ENCODE results near the gene FBXW5. TPM values are rescaled to one million over a fixed set of nuclear protein-coding genes. Genes with fewer than 3 reads are reported as not detected.

Gene FBXW5
- total RNA-seq, 1 experiment from 2014 or later: 88.0 TPM

- no peak for ATAC-seq
- BruUV-seq (replicated peaks): no TSS peak
- Histone ChIP-seq H3K27ac (ENCODE audit: low read depth, low read length) (no peak overlapping the region), H3K79me2 (ENCODE audit: insufficient read depth, low read length) (peaks cover 71% of the 10 kb centered on the region), H3K4me2 (ENCODE audit: low read length) (no peak overlapping the region), H3K27me3 (ENCODE audit: insufficient read depth, low read length) (no peaks in the 10 kb centered on the region), H4K20me1 (ENCODE audit: insufficient read depth) (no peaks in the 10 kb centered on the region), H2AFZ (ENCODE audit: low read depth, low read length, poor library complexity, severe bottlenecking) (no peak overlapping the region), H3K9me2 (ENCODE audit: insufficient read depth) (no peaks in the 10 kb centered on the region), H3K36me3 (ENCODE audit: control insufficient read depth in 1 of 2, insufficient read depth in 2 of 2, low read length in 2 of 2) (peaks cover 14 to 27% of the 10 kb centered on the region in 2 experiments; a peak in 3 of 4 replicates), H3K4me1 (ENCODE audit: control insufficient read depth in 1 of 2, insufficient read depth in 2 of 2, low read length in 2 of 2) (peaks cover 2 to 9% of the 10 kb centered on the region in 2 experiments; a peak in 3 of 4 replicates), H3K4me3 (replicated peaks in 1 of 2; ENCODE audit: low read depth in 1 of 2, low read length in 2 of 2) (no peak overlapping the region), H3K9me3 (ENCODE audit: control insufficient read depth in 1 of 2, insufficient read depth in 1 of 2, low read depth in 1 of 2, low read length in 2 of 2) (no peaks in the 10 kb centered on the region), H3K9ac (ENCODE audit: low read length) (no peak overlapping the region)
- no peak for TF ChIP-seq POLR2A (IDR thresholded peaks at IDR 0.05; ENCODE audit: borderline replicate concordance, extremely low read depth, insufficient read depth, insufficient read length)
- TF ChIP-seq EZH2phosphoT487 (IDR thresholded peaks at IDR 0.05; ENCODE audit: borderline replicate concordance): no peak
- no peak for TF ChIP-seq RAD21 (IDR thresholded peaks at IDR 0.05; ENCODE audit: low read depth)
- TF ChIP-seq ZFX (IDR thresholded peaks at IDR 0.05): no peak
- TF ChIP-seq REST (IDR thresholded peaks at IDR 0.05; ENCODE audit: low read depth): no peak
- TF ChIP-seq JUND (IDR thresholded peaks at IDR 0.05): no peak
- intact Hi-C loops (cut with micrococcal nuclease): no loop called here
- no peak for DNase-seq (ENCODE audit: low read depth, low spot score)
- ChIA-PET RAD21 (ENCODE audit: low non-redundant PET in 1 of 2, low total read pairs in 2 of 2, uncharacterized antibody in 2 of 2, unreplicated experiment in 2 of 2) (no interaction called here), POLR2A (no interaction called here), CTCF (no interaction called here)
These were observed 48.5 kb downstream of the FBXW5 start for GRCh38 chr9:136896027-136896426.

GRCh38 chr9:136890661-136891060 is 53.9 kb downstream of the FBXW5 start:
- no peak for TF ChIP-seq SIN3A (IDR thresholded peaks at IDR 0.05; ENCODE audit: low read depth)
- TF ChIP-seq POLR2A (IDR thresholded peaks at IDR 0.05; ENCODE audit: borderline replicate concordance, extremely low read depth, insufficient read depth, insufficient read length): no peak
- no peak for TF ChIP-seq TCF7L2 (IDR thresholded peaks at IDR 0.05; ENCODE audit: borderline replicate concordance, extremely low read depth, insufficient read depth, insufficient read length)
- no peak for TF ChIP-seq SRF (IDR thresholded peaks at IDR 0.05; ENCODE audit: low read depth)
- TF ChIP-seq ZFX (IDR thresholded peaks at IDR 0.05): no peak
- no peak for TF ChIP-seq POLR2AphosphoS5 (IDR thresholded peaks at IDR 0.05; ENCODE audit: low read depth, low read length)
- TF ChIP-seq EZH2phosphoT487 (IDR thresholded peaks at IDR 0.05; ENCODE audit: borderline replicate concordance): no peak
- TF ChIP-seq EGR1 (IDR thresholded peaks at IDR 0.05; ENCODE audit: low read depth): no peak
- TF ChIP-seq ZBTB33 (IDR thresholded peaks at IDR 0.05; ENCODE audit: extremely low read depth, insufficient replicate concordance, low read length): no peak
- TF ChIP-seq CEBPB (IDR thresholded peaks at IDR 0.05; ENCODE audit: low read depth): no peak
- TF ChIP-seq YY1 (IDR thresholded peaks at IDR 0.05; ENCODE audit: extremely low read depth, insufficient replicate concordance, low read depth, low read length): no peak
- no peak for TF ChIP-seq EZH2 (IDR thresholded peaks at IDR 0.05)
- TF ChIP-seq FOSL1 (IDR thresholded peaks at IDR 0.05; ENCODE audit: low read depth): no peak
- TF ChIP-seq ZNF274 (IDR thresholded peaks at IDR 0.05; ENCODE audit: low read depth, low read length): no peak
- H3K4me2 ChIP-seq (ENCODE audit: low read length): no peak overlapping the region
- intact Hi-C loops (cut with micrococcal nuclease): no loop called here
- H4K20me1 ChIP-seq (ENCODE audit: insufficient read depth): no peaks in the 10 kb centered on the region
- H3K36me3 ChIP-seq (ENCODE audit: control insufficient read depth in 1 of 2, insufficient read depth in 2 of 2, low read length in 2 of 2): peaks cover 0 to 19% of the 10 kb centered on the region in 2 experiments; a peak in 1 of 4 replicates
- H3K4me3 ChIP-seq (replicated peaks in 1 of 2; ENCODE audit: low read depth in 1 of 2, low read length in 2 of 2): no peak overlapping the region
- peaks cover 6 to 7% of the 10 kb centered on the region in 2 experiments for H3K4me1 ChIP-seq (ENCODE audit: control insufficient read depth in 1 of 2, insufficient read depth in 2 of 2, low read length in 2 of 2)
- H3K27ac ChIP-seq (ENCODE audit: low read depth, low read length): no peak overlapping the region
- H3K27me3 ChIP-seq (ENCODE audit: insufficient read depth, low read length): no peaks in the 10 kb centered on the region
- RAD21 ChIA-PET (ENCODE audit: low non-redundant PET in 1 of 2, low total read pairs in 2 of 2, uncharacterized antibody in 2 of 2, unreplicated experiment in 2 of 2): no interaction called here
- POLR2A ChIA-PET: no interaction called here
- DNase-seq (ENCODE audit: low read depth, low spot score) (no peak), ATAC-seq (no peak)
- H2AFZ ChIP-seq (ENCODE audit: low read depth, low read length, poor library complexity, severe bottlenecking): no peak overlapping the region
- BruUV-seq (replicated peaks): no TSS peak
- no peaks in the 10 kb centered on the region for H3K9me3 ChIP-seq (ENCODE audit: control insufficient read depth in 1 of 2, insufficient read depth in 1 of 2, low read depth in 1 of 2, low read length in 2 of 2)
- CTCF ChIA-PET: no interaction called here
- peaks cover 87% of the 10 kb centered on the region for H3K79me2 ChIP-seq (ENCODE audit: insufficient read depth, low read length)
- H3K9ac ChIP-seq (ENCODE audit: low read length): no peak overlapping the region
- H3K9me2 ChIP-seq (ENCODE audit: insufficient read depth): no peaks in the 10 kb centered on the region

Data from HCT116 (cell line).